ENCODE results near the gene ZNF480. TPM values are rescaled to one million over a fixed set of nuclear protein-coding genes. Genes with fewer than 3 reads are reported as not detected.
A peak's percentile ranks its signal among the peaks of the same experiment; 100 is the strongest.

The ZNF480 gene
- total and polyA plus RNA-seq, 2 of the 13 experiments (the other 11 are each of a cell fraction or from before 2014, with no cell fraction given): 2.1 to 9.6 TPM

DNA sequence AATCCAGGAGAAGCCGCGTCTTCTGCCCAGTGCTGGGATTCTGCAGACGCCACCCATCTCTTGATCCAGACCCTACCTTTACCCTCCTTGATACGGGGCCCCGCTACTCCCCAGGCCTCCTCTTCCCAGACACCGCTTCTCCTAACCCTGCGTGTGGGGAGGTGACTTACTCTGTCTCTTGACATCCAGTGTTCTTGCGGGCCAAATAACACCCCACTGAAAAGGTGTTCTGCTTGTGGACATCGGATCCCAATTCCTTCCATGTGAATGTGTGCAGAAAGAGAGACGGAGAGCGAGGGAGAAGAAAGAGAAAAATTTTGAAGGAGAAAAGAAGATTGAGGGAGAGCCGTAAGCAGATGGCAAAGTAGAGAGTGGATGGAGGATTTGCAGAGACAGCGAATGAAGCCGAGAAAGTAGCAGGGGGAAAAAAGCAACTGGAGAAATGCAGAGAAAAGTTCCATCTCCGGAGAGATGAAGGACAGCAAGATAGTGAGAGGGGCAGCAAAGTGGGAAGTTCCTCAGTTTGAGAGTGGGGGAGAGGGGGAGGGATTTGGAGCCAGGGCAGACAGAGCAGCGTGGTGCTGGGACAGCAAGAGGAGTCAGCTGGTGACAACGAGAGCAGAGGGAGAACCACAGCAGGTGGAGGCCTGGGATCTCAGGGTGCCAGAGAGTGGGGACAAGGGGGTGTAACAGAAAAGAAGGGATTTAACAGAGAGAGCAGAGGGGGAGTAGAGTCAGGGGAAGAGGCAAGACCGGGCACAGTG lies 814 bp downstream of the ZNF480 start (continued):
- 0 out of 2 replicates have a peak, but pooled peaks have one; percentile 4 for TF ChIP-seq CREM (IDR thresholded peaks at IDR 0.05)
- TF ChIP-seq CREM (CRISPR knock-in tag; IDR thresholded peaks at IDR 0.05): no peak
- TF ChIP-seq ZNF138 (CRISPR knock-in tag; IDR thresholded peaks at IDR 0.05; ENCODE audit: low read depth): no peak; the same call in 1 of the 2 replicates
- TF ChIP-seq, protein P1, sequence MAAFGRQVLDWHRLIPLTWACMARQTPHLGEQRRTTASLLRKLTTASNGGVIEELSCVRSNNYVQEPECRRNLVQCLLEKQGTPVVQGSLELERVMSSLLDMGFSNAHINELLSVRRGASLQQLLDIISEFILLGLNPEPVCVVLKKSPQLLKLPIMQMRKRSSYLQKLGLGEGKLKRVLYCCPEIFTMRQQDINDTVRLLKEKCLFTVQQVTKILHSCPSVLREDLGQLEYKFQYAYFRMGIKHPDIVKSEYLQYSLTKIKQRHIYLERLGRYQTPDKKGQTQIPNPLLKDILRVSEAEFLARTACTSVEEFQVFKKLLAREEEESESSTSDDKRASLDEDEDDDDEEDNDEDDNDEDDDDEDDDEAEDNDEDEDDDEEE (CRISPR knock-in tag; IDR thresholded peaks at IDR 0.05): no peak
- TF ChIP-seq, protein P2, sequence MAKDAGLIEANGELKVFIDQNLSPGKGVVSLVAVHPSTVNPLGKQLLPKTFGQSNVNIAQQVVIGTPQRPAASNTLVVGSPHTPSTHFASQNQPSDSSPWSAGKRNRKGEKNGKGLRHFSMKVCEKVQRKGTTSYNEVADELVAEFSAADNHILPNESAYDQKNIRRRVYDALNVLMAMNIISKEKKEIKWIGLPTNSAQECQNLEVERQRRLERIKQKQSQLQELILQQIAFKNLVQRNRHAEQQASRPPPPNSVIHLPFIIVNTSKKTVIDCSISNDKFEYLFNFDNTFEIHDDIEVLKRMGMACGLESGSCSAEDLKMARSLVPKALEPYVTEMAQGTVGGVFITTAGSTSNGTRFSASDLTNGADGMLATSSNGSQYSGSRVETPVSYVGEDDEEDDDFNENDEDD (CRISPR knock-in tag; IDR thresholded peaks at IDR 0.05; ENCODE audit: borderline replicate concordance): 0 out of 2 replicates have a peak, but pooled peaks have one; percentile 9
- 0 out of 2 replicates have a peak, but pooled peaks have one; percentile 44 for TF ChIP-seq ZNF501 (CRISPR knock-in tag; IDR thresholded peaks at IDR 0.05)
- no peak for TF ChIP-seq SMARCC2 (IDR thresholded peaks at IDR 0.05)
- TF ChIP-seq KLF13 (CRISPR knock-in tag; IDR thresholded peaks at IDR 0.05): no peak
- TF ChIP-seq ZNF749 (CRISPR knock-in tag; IDR thresholded peaks at IDR 0.05; ENCODE audit: borderline replicate concordance): no peak
- no peak for TF ChIP-seq RAD51 (IDR thresholded peaks at IDR 0.05; ENCODE audit: borderline replicate concordance)
- no peak for TF ChIP-seq BORCS8-MEF2B (CRISPR knock-in tag; IDR thresholded peaks at IDR 0.05)
- TF ChIP-seq SNRNP70 (IDR thresholded peaks at IDR 0.05; ENCODE audit: low read depth, low read length): no peak
- TF ChIP-seq MZF1 (CRISPR knock-in tag; IDR thresholded peaks at IDR 0.05; ENCODE audit: borderline replicate concordance): no peak
- TF ChIP-seq, protein P3, sequence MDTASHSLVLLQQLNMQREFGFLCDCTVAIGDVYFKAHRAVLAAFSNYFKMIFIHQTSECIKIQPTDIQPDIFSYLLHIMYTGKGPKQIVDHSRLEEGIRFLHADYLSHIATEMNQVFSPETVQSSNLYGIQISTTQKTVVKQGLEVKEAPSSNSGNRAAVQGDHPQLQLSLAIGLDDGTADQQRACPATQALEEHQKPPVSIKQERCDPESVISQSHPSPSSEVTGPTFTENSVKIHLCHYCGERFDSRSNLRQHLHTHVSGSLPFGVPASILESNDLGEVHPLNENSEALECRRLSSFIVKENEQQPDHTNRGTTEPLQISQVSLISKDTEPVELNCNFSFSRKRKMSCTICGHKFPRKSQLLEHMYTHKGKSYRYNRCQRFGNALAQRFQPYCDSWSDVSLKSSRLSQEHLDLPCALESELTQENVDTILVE (CRISPR knock-in tag; IDR thresholded peaks at IDR 0.05): no peak
- TF ChIP-seq NFATC3 (CRISPR knock-in tag; IDR thresholded peaks at IDR 0.05): no peak
- TF ChIP-seq TCF7 (IDR thresholded peaks at IDR 0.05; ENCODE audit: low read depth): no peak
- TF ChIP-seq ZNF556 (CRISPR knock-in tag; IDR thresholded peaks at IDR 0.05; ENCODE audit: borderline replicate concordance): 0 out of 2 replicates have a peak, but pooled peaks have one; percentile 33
- TF ChIP-seq HNF4A (CRISPR knock-in tag; IDR thresholded peaks at IDR 0.05): no peak
- no peak for TF ChIP-seq ZNF234 (CRISPR knock-in tag; conservative IDR thresholded peaks at IDR 0.05)
- no peak for TF ChIP-seq ZNF136 (CRISPR knock-in tag; IDR thresholded peaks at IDR 0.05; ENCODE audit: low read depth)
- 0 out of 2 replicates have a peak, but pooled peaks have one; percentile 3 for TF ChIP-seq CHCHD3 (CRISPR knock-in tag; IDR thresholded peaks at IDR 0.05)
- peak; percentile 14 for TF ChIP-seq ASH2L (IDR thresholded peaks at IDR 0.05; ENCODE audit: insufficient read length, low read depth, low read length)
- no peak for TF ChIP-seq ZNF558 (CRISPR knock-in tag; IDR thresholded peaks at IDR 0.05; ENCODE audit: borderline replicate concordance)
- TF ChIP-seq, protein P4, sequence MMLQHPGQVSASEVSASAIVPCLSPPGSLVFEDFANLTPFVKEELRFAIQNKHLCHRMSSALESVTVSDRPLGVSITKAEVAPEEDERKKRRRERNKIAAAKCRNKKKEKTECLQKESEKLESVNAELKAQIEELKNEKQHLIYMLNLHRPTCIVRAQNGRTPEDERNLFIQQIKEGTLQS (CRISPR knock-in tag; IDR thresholded peaks at IDR 0.05): no peak

Data from HepG2 (cell line).